Activated naive CD8-positive, alpha-beta T cell treated with anti-CD3 and anti-CD28 coated beads, Interleukin-2, amount 50 U/mL, for 16 hours (primary cell): ENCODE data around the gene KIAA0408.
"Not testable (repeated sequence)": the region's sequence is repeated elsewhere in the genome, so short reads cannot be mapped to it uniquely, and the experiment has no call there.

Source experiments
- DNase-seq: peaks from one replicate; pipeline ENCODE4 v3.0.0-alpha.2; 2020; ENCODE audit warnings: low read depth, low spot score

KIAA0408 gene

GRCh38 chr6:127412016-127412415, 47.2 kb downstream of the KIAA0408 start:
- not testable (repeated sequence) for DNase-seq
